Left ventricle myocardium inferior (tissue), 1 donor: ENCODE results near the gene LOXL4. TPM values are rescaled to one million over a fixed set of nuclear protein-coding genes. Genes with fewer than 3 reads are reported as not detected.

Source experiments
- DNase-seq: peaks from one replicate; pipeline ENCODE4 v3.0.0-alpha.2; 2020
- H3K27ac ChIP-seq: fragments of 200-600 bp; replicated peaks from 2 replicates; pipeline ENCODE4 v1.8.0; 2021
- H3K27me3 ChIP-seq: fragments of 200-600 bp; 2 replicates; pipeline ENCODE4 v1.8.0; 2021; ENCODE audit warnings: low read depth
- H3K36me3 ChIP-seq: fragments of 200-600 bp; 2 replicates; pipeline ENCODE4 v1.8.0; 2021
- H3K4me1 ChIP-seq: fragments of 200-600 bp; 2 replicates; pipeline ENCODE4 v1.8.0; 2021
- H3K4me3 ChIP-seq: fragments of 200-600 bp; 2 replicates; pipeline ENCODE4 v1.8.0; 2021; ENCODE audit warnings: mild to moderate bottlenecking, moderate library complexity
- H3K9me3 ChIP-seq: fragments of 200-600 bp; replicated peaks from 2 replicates; pipeline ENCODE4 v1.8.0; 2021
- CTCF ChIP-seq: fragments of 200-600 bp; IDR thresholded peaks from 2 replicates; pipeline ENCODE4 v1.8.0; 2021; ENCODE audit warnings: antibody characterized with exemption, mild to moderate bottlenecking, borderline replicate concordance
- intact Hi-C: fragments of 100-400 bp; cut with micrococcal nuclease; formaldehyde crosslinking; loops from one replicate; pipeline ENCODE4 v1.11.0; 2022
- total RNA-seq: library from RNA; stranded (reverse); fragmentation: NEBNext Ultra II Directional; extraction: Animal tissue kit (Norgen Biotek cat#: 25700); gene quantifications from one replicate; pipeline ENCODE4 v1.2.1, GENCODE V29; 2021
- donor health status: DM: no; HTN: yes; CAD: no; lungs with severe emphysema.

The LOXL4 gene
- total RNA-seq, 1 donor from 2014 or later, result 1.4 TPM

GRCh38 chr10:98286419-98286818 is 18.4 kb upstream of the LOXL4 start:
- H3K4me1 ChIP-seq, result no peaks in the 10 kb centered on the region
- no peak overlapping the region for H3K27ac ChIP-seq
- H3K36me3 ChIP-seq, result no peaks in the 10 kb centered on the region
- no peak for DNase-seq
- intact Hi-C loops, result no loop called here
- no peak overlapping the region for H3K4me3 ChIP-seq
- H3K9me3 ChIP-seq, result peaks cover 2% of the 10 kb centered on the region
- TF ChIP-seq CTCF, result no peak
- peaks cover 29% of the 10 kb centered on the region for H3K27me3 ChIP-seq

GRCh38 chr10:98285416-98285815 is 17.4 kb upstream of the LOXL4 start:
- no peak for DNase-seq
- no peak overlapping the region for H3K27ac ChIP-seq
- H3K4me3 ChIP-seq, result no peak overlapping the region
- no peaks in the 10 kb centered on the region for H3K36me3 ChIP-seq
- H3K27me3 ChIP-seq, result peaks cover 29% of the 10 kb centered on the region
- no peaks in the 10 kb centered on the region for H3K4me1 ChIP-seq
- TF ChIP-seq CTCF, result no peak
- intact Hi-C loops, result no loop called here
- peaks cover 10% of the 10 kb centered on the region for H3K9me3 ChIP-seq

- H3K27me3 ChIP-seq, result no peaks in the 10 kb centered on the region
- no peaks in the 10 kb centered on the region for H3K4me1 ChIP-seq
- no peak overlapping the region for H3K27ac ChIP-seq
- H3K9me3 ChIP-seq, result peaks cover 7% of the 10 kb centered on the region
- TF ChIP-seq CTCF, result no peak
- no peak overlapping the region for H3K4me3 ChIP-seq
- no peaks in the 10 kb centered on the region for H3K36me3 ChIP-seq
- intact Hi-C loops, result no loop called here
- no peak for DNase-seq
Measured at GRCh38 chr10:98276311-98276710, 8.3 kb upstream of the LOXL4 start.

- Histone ChIP-seq H3K27me3 (no peaks in the 10 kb centered on the region), H3K9me3 (no peaks in the 10 kb centered on the region), H3K4me3 (no peak overlapping the region), H3K36me3 (no peaks in the 10 kb centered on the region), H3K27ac (no peak overlapping the region), H3K4me1 (peaks cover 13% of the 10 kb centered on the region)
- intact Hi-C loops, result no loop called here
- DNase-seq, result no peak
- TF ChIP-seq CTCF, result no peak
Measured at GRCh38 chr10:98274562-98274961, 6.6 kb upstream of the LOXL4 start.

- Histone ChIP-seq H3K27ac (no peak overlapping the region), H3K27me3 (no peaks in the 10 kb centered on the region), H3K9me3 (no peaks in the 10 kb centered on the region), H3K4me3 (no peak overlapping the region), H3K36me3 (no peaks in the 10 kb centered on the region), H3K4me1 (peaks cover 26% of the 10 kb centered on the region)
- TF ChIP-seq CTCF, result no peak
- intact Hi-C loops, result no loop called here
- DNase-seq, result no peak
Measured at GRCh38 chr10:98273057-98273850, 5.3 kb upstream of the LOXL4 start.
